ACC112 (cell line): ENCODE measurements around the gene ZSCAN10.
"Not testable (repeated sequence)": the region's sequence is repeated elsewhere in the genome, so short reads cannot be mapped to it uniquely, and the experiment has no call there.

ENCODE experiments used
- H2AFZ ChIP-seq: fragments of 200-600 bp; sonication (generic); one replicate; pipeline ENCODE4 v1.6.0; 2017; ENCODE audit warnings: antibody characterized with exemption, low read length; ENCODE audit not compliant: unreplicated experiment
- H3K27ac ChIP-seq: fragments of 200-600 bp; sonication (generic); 2 replicates; pipeline ENCODE4 v1.5.1; 2014; ENCODE audit warnings: low read depth, mild to moderate bottlenecking, antibody characterized with exemption, low read length, moderate library complexity
- H3K27me3 ChIP-seq: fragments of 200-600 bp; sonication (generic); 2 replicates; pipeline ENCODE4 v1.6.1; 2014; ENCODE audit warnings: mild to moderate bottlenecking, antibody characterized with exemption, low read length, moderate library complexity, mixed read lengths; ENCODE audit not compliant: insufficient read depth
- H3K36me3 ChIP-seq: fragments of 200-600 bp; sonication (generic); 2 replicates; pipeline ENCODE4 v1.6.1; 2016; ENCODE audit warnings: mild to moderate bottlenecking, antibody characterized with exemption, low read length, moderate library complexity, mixed read lengths; ENCODE audit not compliant: insufficient read depth
- H3K4me1 ChIP-seq: fragments of 200-600 bp; sonication (generic); one replicate; pipeline ENCODE4 v1.6.1; 2016; ENCODE audit warnings: low read length, mixed read lengths; ENCODE audit not compliant: insufficient read depth, unreplicated experiment, control insufficient read depth
- H3K4me3 ChIP-seq: fragments of 200-600 bp; sonication (generic); 2 replicates; pipeline ENCODE4 v1.5.1; 2014; ENCODE audit warnings: mild to moderate bottlenecking, low read depth, low read length
- H3K79me2 ChIP-seq: fragments of 200-600 bp; sonication (generic); one replicate; pipeline ENCODE4 v1.6.0; 2016; ENCODE audit warnings: low read length; ENCODE audit not compliant: control insufficient read depth, unreplicated experiment, insufficient read depth

The ZSCAN10 gene

GRCh38 chr16:3081957-3082356, 17.1 kb downstream of the ZSCAN10 start:
- H3K79me2 ChIP-seq, H3K4me1 ChIP-seq, H2AFZ ChIP-seq, H3K27ac ChIP-seq, H3K36me3 ChIP-seq, H3K4me3 ChIP-seq: not testable (repeated sequence)
- H3K27me3 ChIP-seq: peaks cover 25% of the 10 kb centered on the region

DNA sequence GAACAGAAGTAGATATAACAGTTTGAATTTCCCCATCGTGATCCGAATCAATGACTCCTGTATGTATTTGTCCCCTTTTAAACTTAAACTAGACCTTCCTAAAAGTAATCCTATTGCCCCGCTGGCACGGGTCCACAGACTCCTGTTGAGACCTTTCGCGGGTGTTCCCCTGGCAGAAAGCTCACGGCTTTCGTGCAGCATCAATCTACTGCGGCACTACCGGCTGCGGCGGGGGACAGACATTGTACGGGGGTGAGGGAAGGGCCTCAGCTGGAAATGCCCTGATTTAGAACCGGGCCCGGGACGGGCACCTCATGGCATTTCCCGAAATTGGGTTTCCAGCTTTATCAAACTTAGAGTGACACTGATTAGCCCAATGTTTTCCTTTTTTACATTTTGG, 19.1 kb downstream of the ZSCAN10 start:
- peaks cover 31% of the 10 kb centered on the region for H3K27me3 ChIP-seq
- H3K36me3 ChIP-seq: no peaks in the 10 kb centered on the region
- H3K79me2 ChIP-seq: no peaks in the 10 kb centered on the region
- no peak overlapping the region for H3K4me3 ChIP-seq
- H2AFZ ChIP-seq: no peak overlapping the region
- H3K27ac ChIP-seq: no peak overlapping the region
- no peaks in the 10 kb centered on the region for H3K4me1 ChIP-seq

DNA sequence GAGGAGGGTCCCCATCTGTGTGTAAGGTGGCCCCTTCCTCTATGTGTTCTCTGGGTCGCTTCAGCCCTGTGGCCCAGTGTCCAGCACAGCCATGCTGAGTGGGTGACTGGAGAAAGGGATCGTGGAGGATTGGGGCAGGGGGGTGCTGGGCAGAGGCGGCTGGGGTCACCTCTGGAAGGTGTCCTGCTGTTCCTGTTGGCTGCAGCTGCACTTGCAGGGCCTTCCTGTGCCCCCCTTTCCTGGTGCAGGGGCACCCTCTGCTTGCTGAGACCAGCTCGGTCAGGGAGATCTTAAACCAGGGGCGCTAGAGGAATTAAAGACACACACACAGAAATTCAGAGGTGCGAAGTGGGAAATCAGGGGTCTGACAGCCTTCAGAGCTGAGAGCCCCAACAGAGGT, 22.5 kb downstream of the ZSCAN10 start:
- Histone ChIP-seq H3K27me3 (peaks cover 43% of the 10 kb centered on the region), H2AFZ (no peak overlapping the region), H3K4me1 (no peaks in the 10 kb centered on the region), H3K27ac (no peak overlapping the region), H3K36me3 (no peaks in the 10 kb centered on the region), H3K79me2 (no peaks in the 10 kb centered on the region), H3K4me3 (no peak overlapping the region)

DNA sequence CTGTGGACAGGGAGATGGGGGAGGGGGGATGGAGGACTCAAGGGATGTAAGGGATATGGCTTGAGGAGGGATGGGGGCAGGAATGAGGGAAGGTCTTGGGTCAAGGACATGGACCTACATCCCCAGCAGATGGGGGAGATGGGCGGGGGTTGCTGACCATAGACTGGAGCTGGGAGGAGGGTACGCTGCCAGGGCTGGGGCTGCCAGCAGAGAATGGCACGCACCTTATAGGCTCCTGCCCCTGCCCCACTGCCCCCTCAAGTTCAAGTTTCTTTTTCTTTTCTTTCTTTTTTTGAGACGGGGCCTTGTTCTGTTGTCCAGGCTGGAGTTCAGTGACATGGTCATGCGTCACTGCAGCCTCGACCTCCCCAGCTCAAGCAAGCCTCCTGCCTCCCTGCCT, 23.1 kb downstream of the ZSCAN10 start:
- H3K36me3 ChIP-seq, H2AFZ ChIP-seq, H3K4me1 ChIP-seq, H3K4me3 ChIP-seq, H3K79me2 ChIP-seq, H3K27ac ChIP-seq: not testable (repeated sequence)
- H3K27me3 ChIP-seq: peaks cover 43% of the 10 kb centered on the region

DNA sequence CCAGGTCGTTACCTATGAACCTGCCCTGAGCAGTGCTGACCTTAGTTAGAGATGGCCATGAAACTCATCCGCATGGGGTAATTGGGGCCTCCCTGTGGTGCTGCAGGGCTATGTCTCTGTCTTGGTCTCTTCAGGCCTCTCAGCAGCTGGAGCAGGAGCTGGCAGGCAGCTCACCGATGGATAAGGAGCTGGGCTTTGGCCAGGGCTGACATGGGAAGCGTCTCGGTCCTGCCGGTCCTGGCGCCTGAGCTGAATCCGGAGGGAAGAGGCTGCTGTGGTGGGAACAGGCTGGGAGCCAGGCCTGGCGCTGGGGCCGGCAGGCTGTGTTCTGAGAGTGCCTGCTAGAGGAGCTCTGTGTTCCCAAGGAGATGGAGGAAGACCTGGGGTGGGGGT, 23.6 kb downstream of the ZSCAN10 start:
- no peak overlapping the region for H2AFZ ChIP-seq
- H3K27ac ChIP-seq: no peak overlapping the region
- no peaks in the 10 kb centered on the region for H3K79me2 ChIP-seq
- no peaks in the 10 kb centered on the region for H3K36me3 ChIP-seq
- peaks cover 43% of the 10 kb centered on the region for H3K27me3 ChIP-seq
- H3K4me3 ChIP-seq: no peak overlapping the region
- H3K4me1 ChIP-seq: no peaks in the 10 kb centered on the region

DNA sequence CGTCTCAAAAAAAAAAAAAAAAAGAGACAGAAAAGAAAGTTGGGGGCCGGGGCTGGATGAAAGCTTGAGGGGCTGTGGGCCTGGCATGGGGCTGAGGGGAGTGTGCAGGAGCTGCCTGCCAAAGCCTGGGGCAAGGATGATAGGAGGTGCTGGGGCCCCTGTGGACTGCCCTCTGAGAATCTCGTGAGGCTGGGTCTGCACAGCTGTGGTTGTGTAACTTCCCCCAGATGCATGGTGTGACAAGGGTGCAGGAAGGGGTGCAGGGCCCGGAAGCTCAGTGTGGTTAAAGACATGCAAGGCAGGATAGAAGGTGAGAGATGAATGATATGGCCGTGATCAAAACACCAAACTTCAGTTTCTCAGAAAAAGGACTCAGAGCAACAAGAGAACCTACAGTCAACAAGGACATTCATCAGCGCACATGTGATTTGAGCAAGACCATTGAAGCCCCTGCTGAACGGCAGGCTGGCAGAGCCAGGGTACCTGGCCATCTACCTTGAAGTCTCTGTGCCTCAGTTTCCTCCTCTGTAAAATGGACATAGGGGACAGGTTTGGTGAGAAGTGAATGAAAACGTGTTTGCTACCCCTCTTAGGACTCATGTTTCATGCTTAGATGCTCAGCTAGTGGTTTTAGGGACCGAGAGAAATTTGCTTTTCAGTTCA, 24.1 kb downstream of the ZSCAN10 start:
- H3K36me3 ChIP-seq: no peaks in the 10 kb centered on the region
- H3K27me3 ChIP-seq: peaks cover 38% of the 10 kb centered on the region
- no peak overlapping the region for H3K4me3 ChIP-seq
- no peak overlapping the region for H3K27ac ChIP-seq
- H3K4me1 ChIP-seq: no peaks in the 10 kb centered on the region
- no peak overlapping the region for H2AFZ ChIP-seq
- no peaks in the 10 kb centered on the region for H3K79me2 ChIP-seq

DNA sequence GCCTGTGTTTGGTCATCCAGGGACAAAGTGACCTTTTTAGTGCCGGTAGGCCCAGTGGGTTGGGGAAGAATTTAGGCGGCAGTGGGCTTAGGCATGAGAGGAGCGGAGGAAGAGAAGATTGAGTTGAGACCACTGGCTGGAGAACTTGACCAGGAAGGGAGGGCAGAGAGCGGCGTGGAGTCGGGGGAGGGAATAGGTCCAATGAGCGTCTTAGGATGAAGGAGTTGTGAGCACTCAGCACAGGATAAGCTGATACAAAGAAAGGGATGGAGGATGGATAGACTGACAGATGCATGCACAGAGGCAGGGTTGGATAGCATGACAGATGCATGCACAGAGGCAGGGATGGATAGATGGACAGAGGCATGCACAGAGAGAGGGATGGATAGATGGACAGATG, 25.6 kb downstream of the ZSCAN10 start:
- no peaks in the 10 kb centered on the region for H3K79me2 ChIP-seq
- H2AFZ ChIP-seq: no peak overlapping the region
- no peaks in the 10 kb centered on the region for H3K36me3 ChIP-seq
- no peak overlapping the region for H3K27ac ChIP-seq
- H3K4me3 ChIP-seq: no peak overlapping the region
- H3K4me1 ChIP-seq: no peaks in the 10 kb centered on the region
- peaks cover 23% of the 10 kb centered on the region for H3K27me3 ChIP-seq

- not testable (repeated sequence) for H3K36me3 ChIP-seq, H3K4me3 ChIP-seq, H3K79me2 ChIP-seq, H3K27ac ChIP-seq, H3K4me1 ChIP-seq, H2AFZ ChIP-seq
- peaks cover 20% of the 10 kb centered on the region for H3K27me3 ChIP-seq
Observed at GRCh38 chr16:3072576-3073263, 26.4 kb downstream of the ZSCAN10 start.

DNA sequence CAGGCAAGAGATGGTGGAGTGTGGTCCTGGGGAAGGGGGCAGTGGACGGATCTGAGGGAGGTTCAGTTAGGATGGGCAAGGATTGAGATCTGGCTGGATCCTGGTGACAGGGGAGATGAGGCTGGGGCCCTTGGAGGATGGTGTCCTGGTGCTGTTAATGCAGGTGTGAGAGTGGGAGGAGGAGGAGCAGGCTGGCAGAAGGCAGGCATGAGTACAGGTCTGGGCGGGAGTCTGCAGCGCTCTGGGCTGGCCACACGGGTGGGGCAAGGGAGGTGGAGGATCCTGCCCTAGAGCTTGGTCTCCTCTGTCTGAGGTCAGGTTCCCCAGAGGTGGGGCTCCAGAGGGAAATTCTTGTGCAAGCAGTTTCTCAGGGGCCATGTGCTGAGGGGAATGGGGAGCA, 26.9 kb downstream of the ZSCAN10 start:
- not testable (repeated sequence) for H3K36me3 ChIP-seq, H3K27ac ChIP-seq, H2AFZ ChIP-seq

GRCh38 chr16:3071655-3072054, 27.4 kb downstream of the ZSCAN10 start:
- H3K79me2 ChIP-seq: no peaks in the 10 kb centered on the region
- no peak overlapping the region for H3K27ac ChIP-seq
- H2AFZ ChIP-seq: no peak overlapping the region
- no peaks in the 10 kb centered on the region for H3K4me1 ChIP-seq
- peaks cover 18% of the 10 kb centered on the region for H3K27me3 ChIP-seq
- no peaks in the 10 kb centered on the region for H3K36me3 ChIP-seq
- H3K4me3 ChIP-seq: no peak overlapping the region

More for the DNA sequence above, 26.9 kb downstream of the ZSCAN10 start:
- H3K79me2 ChIP-seq, H3K4me1 ChIP-seq, H3K4me3 ChIP-seq: not testable (repeated sequence)
- peaks cover 18% of the 10 kb centered on the region for H3K27me3 ChIP-seq

- Histone ChIP-seq H3K4me1 (peaks cover 2% of the 10 kb centered on the region), H3K79me2 (no peaks in the 10 kb centered on the region), H3K36me3 (no peaks in the 10 kb centered on the region), H3K27me3 (peaks cover 18% of the 10 kb centered on the region), H3K27ac (no peak overlapping the region), H2AFZ (no peak overlapping the region), H3K4me3 (no peak overlapping the region)
Observed at GRCh38 chr16:3070608-3071111, 28.4 kb downstream of the ZSCAN10 start.
